ENCODE data around the gene ATP1A4. TPM values are rescaled to one million over a fixed set of nuclear protein-coding genes. Genes with fewer than 3 reads are reported as not detected.
"Not testable (repeated sequence)": the region's sequence is repeated elsewhere in the genome, so short reads cannot be mapped to it uniquely, and the experiment has no call there.

Gene ATP1A4
- total RNA-seq, 2 experiments from 2014 or later: not detected

- DNase-seq; H3K27ac Mint-ChIP-seq; H3K4me1 Mint-ChIP-seq (ENCODE audit: low read depth); H3K4me3 Mint-ChIP-seq; intact Hi-C loops (cut with micrococcal nuclease); H3K9me3 Mint-ChIP-seq; H3K27me3 Mint-ChIP-seq; H3K36me3 Mint-ChIP-seq; POLR2A ChIA-PET; CTCF ChIA-PET: not testable (repeated sequence)
These were observed 25.1 kb upstream of the ATP1A4 start for GRCh38 chr1:160126342-160126741.

- DNase-seq: no peak
- Mint-ChIP-seq H3K9me3 (no peaks in the 10 kb centered on the region), H3K36me3 (no peaks in the 10 kb centered on the region), H3K4me3 (no peak overlapping the region), H3K4me1 (ENCODE audit: low read depth) (no peaks in the 10 kb centered on the region), H3K27me3 (peaks cover 2% of the 10 kb centered on the region), H3K27ac (no peak overlapping the region)
- CTCF ChIA-PET: no interaction called here
- POLR2A ChIA-PET: no interaction called here
- intact Hi-C loops (cut with micrococcal nuclease): no loop called here
These were observed 24.0 kb upstream of the ATP1A4 start for GRCh38 chr1:160127381-160127780.

GRCh38 chr1:160127865-160128523 lies 23.4 kb upstream of the ATP1A4 start:
- H3K4me1 Mint-ChIP-seq (ENCODE audit: low read depth): no peaks in the 10 kb centered on the region

GRCh38 chr1:160128636-160129035 lies 22.8 kb upstream of the ATP1A4 start:
- Mint-ChIP-seq H3K9me3 (no peaks in the 10 kb centered on the region), H3K4me3 (no peak overlapping the region), H3K4me1 (ENCODE audit: low read depth) (no peaks in the 10 kb centered on the region), H3K36me3 (no peaks in the 10 kb centered on the region), H3K27ac (no peak overlapping the region), H3K27me3 (peaks cover 4% of the 10 kb centered on the region)
- intact Hi-C loops (cut with micrococcal nuclease): no loop called here
- no peak for DNase-seq
- ChIA-PET CTCF (interaction anchor here (1.0 kb wide), 1 partner anchor 46 kb away, joined by 3 read pairs; no protein-coding TSS in a partner anchor), POLR2A (no interaction called here)

More at GRCh38 chr1:160127865-160128523, 23.4 kb upstream of the ATP1A4 start:
- ChIA-PET CTCF (no interaction called here), POLR2A (no interaction called here)
- DNase-seq: no peak
- peaks cover 3% of the 10 kb centered on the region for H3K27me3 Mint-ChIP-seq
- no peaks in the 10 kb centered on the region for H3K36me3 Mint-ChIP-seq
- no peak overlapping the region for H3K27ac Mint-ChIP-seq
- no peaks in the 10 kb centered on the region for H3K9me3 Mint-ChIP-seq
- no peak overlapping the region for H3K4me3 Mint-ChIP-seq
- intact Hi-C loops (cut with micrococcal nuclease): no loop called here

DNA sequence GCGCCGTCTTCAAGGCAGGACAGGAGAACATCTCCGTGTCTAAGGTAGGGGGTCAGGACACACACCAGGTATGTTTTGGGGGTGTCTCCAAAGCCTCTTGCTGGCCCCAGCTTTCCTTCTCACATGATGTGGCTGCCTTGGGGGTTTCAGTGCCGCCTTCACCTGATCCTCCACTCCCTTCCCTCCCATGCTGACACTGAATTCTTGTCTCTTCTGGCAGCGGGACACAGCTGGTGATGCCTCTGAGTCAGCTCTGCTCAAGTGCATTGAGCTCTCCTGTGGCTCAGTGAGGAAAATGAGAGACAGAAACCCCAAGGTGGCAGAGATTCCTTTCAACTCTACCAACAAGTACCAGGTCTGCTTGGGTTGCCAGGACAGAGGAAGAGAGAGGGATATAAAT lies 22.4 kb upstream of the ATP1A4 start:
- CTCF ChIA-PET: interaction anchor here (1.0 to 1.1 kb wide), 2 partner anchors 46 to 122 kb away, joined by 3 read pairs; no protein-coding TSS in a partner anchor
- Mint-ChIP-seq H3K36me3 (no peaks in the 10 kb centered on the region), H3K27me3 (peaks cover 4% of the 10 kb centered on the region), H3K27ac (no peak overlapping the region), H3K4me1 (ENCODE audit: low read depth) (no peaks in the 10 kb centered on the region), H3K9me3 (no peaks in the 10 kb centered on the region), H3K4me3 (no peak overlapping the region)
- DNase-seq: no peak
- intact Hi-C loops (cut with micrococcal nuclease): no loop called here
- POLR2A ChIA-PET: no interaction called here

GRCh38 chr1:160129558-160129957 lies 21.8 kb upstream of the ATP1A4 start:
- Mint-ChIP-seq H3K27me3 (peaks cover 4% of the 10 kb centered on the region), H3K4me1 (ENCODE audit: low read depth) (no peaks in the 10 kb centered on the region), H3K27ac (no peak overlapping the region), H3K9me3 (no peaks in the 10 kb centered on the region), H3K36me3 (no peaks in the 10 kb centered on the region), H3K4me3 (no peak overlapping the region)
- intact Hi-C loops (cut with micrococcal nuclease): no loop called here
- no peak for DNase-seq
- ChIA-PET CTCF (interaction anchor here (1.0 to 1.3 kb wide), 3 partner anchors 43 to 122 kb away, joined by 3 read pairs; no protein-coding TSS in a partner anchor), POLR2A (no interaction called here)

DNA sequence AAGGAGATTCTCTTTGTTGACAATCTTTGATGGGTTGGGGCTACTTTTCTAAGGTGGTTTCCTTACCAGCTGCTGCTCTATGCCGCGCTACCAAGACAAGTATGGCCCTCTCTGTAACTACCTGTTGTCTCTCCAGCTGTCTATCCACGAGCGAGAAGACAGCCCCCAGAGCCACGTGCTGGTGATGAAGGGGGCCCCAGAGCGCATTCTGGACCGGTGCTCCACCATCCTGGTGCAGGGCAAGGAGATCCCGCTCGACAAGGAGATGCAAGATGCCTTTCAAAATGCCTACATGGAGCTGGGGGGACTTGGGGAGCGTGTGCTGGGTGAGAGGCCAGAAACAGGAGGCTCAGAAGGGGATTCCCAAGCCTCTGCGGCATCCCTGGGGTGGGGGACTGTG lies 21.4 kb upstream of the ATP1A4 start:
- Mint-ChIP-seq H3K27me3 (peaks cover 4% of the 10 kb centered on the region), H3K9me3 (no peaks in the 10 kb centered on the region), H3K36me3 (no peaks in the 10 kb centered on the region), H3K27ac (no peak overlapping the region), H3K4me1 (ENCODE audit: low read depth) (no peaks in the 10 kb centered on the region), H3K4me3 (no peak overlapping the region)
- ChIA-PET CTCF (interaction anchor here (1.1 to 1.3 kb wide), 2 partner anchors 43 to 122 kb away, joined by 3 read pairs; no protein-coding TSS in a partner anchor), POLR2A (no interaction called here)
- DNase-seq: no peak
- intact Hi-C loops (cut with micrococcal nuclease): no loop called here

- Mint-ChIP-seq H3K9me3 (no peaks in the 10 kb centered on the region), H3K27me3 (peaks cover 4% of the 10 kb centered on the region), H3K4me3 (no peak overlapping the region), H3K4me1 (ENCODE audit: low read depth) (no peaks in the 10 kb centered on the region), H3K27ac (no peak overlapping the region), H3K36me3 (no peaks in the 10 kb centered on the region)
- ChIA-PET CTCF (interaction anchor here (1.3 kb wide), 1 partner anchor 44 kb away, joined by 3 read pairs; no protein-coding TSS in a partner anchor), POLR2A (no interaction called here)
- intact Hi-C loops (cut with micrococcal nuclease): no loop called here
- DNase-seq: no peak
These were observed 20.9 kb upstream of the ATP1A4 start for GRCh38 chr1:160130486-160130885.

GRCh38 chr1:160130939-160131338 lies 20.5 kb upstream of the ATP1A4 start:
- H3K27ac Mint-ChIP-seq: no peak overlapping the region
- ChIA-PET POLR2A (no interaction called here), CTCF (interaction anchor here (1.3 kb wide), 1 partner anchor 44 kb away, joined by 3 read pairs; no protein-coding TSS in a partner anchor)
- no peak overlapping the region for H3K4me3 Mint-ChIP-seq
- intact Hi-C loops (cut with micrococcal nuclease): no loop called here
- no peaks in the 10 kb centered on the region for H3K4me1 Mint-ChIP-seq (ENCODE audit: low read depth)
- DNase-seq: no peak
- peaks cover 4% of the 10 kb centered on the region for H3K27me3 Mint-ChIP-seq
- H3K36me3 Mint-ChIP-seq: no peaks in the 10 kb centered on the region
- H3K9me3 Mint-ChIP-seq: no peaks in the 10 kb centered on the region

DNA sequence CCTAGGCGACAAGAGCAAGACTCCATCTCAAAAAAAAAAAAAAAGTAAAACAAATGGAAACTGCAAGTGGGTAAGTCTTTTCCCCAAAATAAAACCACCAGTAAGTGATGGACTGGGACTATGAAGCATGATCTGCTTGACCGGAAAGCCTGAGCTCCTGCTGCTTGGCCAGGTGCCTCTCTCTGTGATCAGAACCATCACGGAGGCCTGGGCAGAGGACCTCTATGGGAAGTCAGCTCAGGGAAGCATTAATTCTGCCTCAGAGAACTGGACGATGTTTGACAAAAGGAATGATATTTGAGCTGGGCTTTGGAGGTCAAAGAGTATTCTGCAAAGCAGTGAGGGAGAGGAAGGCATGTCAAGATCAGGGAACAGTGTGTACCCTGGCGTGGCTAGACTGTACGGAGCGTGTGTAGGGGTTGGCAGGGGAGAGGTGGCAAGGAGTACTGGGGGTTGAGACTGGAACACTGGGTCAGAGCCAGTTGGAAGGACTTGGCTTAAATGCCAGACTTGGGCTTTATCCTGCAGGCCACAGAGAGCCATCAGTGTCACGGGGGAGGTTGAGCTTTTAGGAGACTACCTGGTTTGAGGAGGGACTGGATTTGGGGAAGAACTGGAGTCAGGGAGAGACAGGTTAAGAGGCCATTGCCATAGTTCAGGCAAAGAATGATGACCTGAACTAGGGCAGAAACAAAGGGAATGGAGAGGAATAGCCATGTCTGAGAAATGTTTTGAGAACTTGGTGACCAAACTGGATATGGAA lies 19.4 kb upstream of the ATP1A4 start:
- H3K36me3 Mint-ChIP-seq: no peaks in the 10 kb centered on the region
- intact Hi-C loops (cut with micrococcal nuclease): no loop called here
- no peaks in the 10 kb centered on the region for H3K4me1 Mint-ChIP-seq (ENCODE audit: low read depth)
- peaks cover 4% of the 10 kb centered on the region for H3K27me3 Mint-ChIP-seq
- no peak overlapping the region for H3K27ac Mint-ChIP-seq
- no peaks in the 10 kb centered on the region for H3K9me3 Mint-ChIP-seq
- ChIA-PET CTCF (interaction anchor here (0.6 to 1.1 kb wide), 3 partner anchors 60 to 160 kb away, joined by 3 to 5 read pairs (median 3); no protein-coding TSS in a partner anchor), POLR2A (no interaction called here)
- H3K4me3 Mint-ChIP-seq: no peak overlapping the region
- DNase-seq: no peak

- Mint-ChIP-seq H3K27me3 (peaks cover 4% of the 10 kb centered on the region), H3K36me3 (no peaks in the 10 kb centered on the region), H3K27ac (no peak overlapping the region), H3K9me3 (no peaks in the 10 kb centered on the region), H3K4me3 (no peak overlapping the region), H3K4me1 (ENCODE audit: low read depth) (no peaks in the 10 kb centered on the region)
- no peak for DNase-seq
- POLR2A ChIA-PET: no interaction called here
- intact Hi-C loops (cut with micrococcal nuclease): no loop called here
- CTCF ChIA-PET: no interaction called here
These were observed 17.2 kb upstream of the ATP1A4 start for GRCh38 chr1:160133990-160134770.

Measured in activated CD4-positive, alpha-beta memory T cell treated with anti-CD3 and anti-CD28 coated beads for 36 hours (primary cell).